Gastroesophageal sphincter (tissue), 3 donors: ENCODE measurements around the gene MAN1A1.

Experiments used
- CTCF ChIP-seq, 4 experiments: fragments of 200-600 bp in 2 of 4; fragments of 450-650 bp in 2 of 4; sonication (generic) in 1 of 4; IDR thresholded peaks; one replicate each; pipeline ENCODE4 v1.5.1; 2017 to 2019; ENCODE audit warnings: antibody characterized with exemption in 4 of 4, mild to moderate bottlenecking in 2 of 4, moderate library complexity in 2 of 4
- POLR2A ChIP-seq, 2 donors: fragments of 450-650 bp; IDR thresholded peaks; one replicate each; pipeline ENCODE4 v1.6.1; 2017; ENCODE audit warnings: antibody characterized with exemption in 2 of 2, mild to moderate bottlenecking in 2 of 2, moderate library complexity in 1 of 2

GRCh38 chr6:119312875-119313338 lies 36.7 kb downstream of the MAN1A1 start:
- no peak for TF ChIP-seq CTCF (IDR thresholded peaks at IDR 0.05)
- no peak for TF ChIP-seq POLR2A (IDR thresholded peaks at IDR 0.05)
